ENCODE data around the gene YLPM1. TPM values are rescaled to one million over a fixed set of nuclear protein-coding genes. Genes with fewer than 3 reads are reported as not detected.

Gene YLPM1
- total RNA-seq, 1 experiment from 2014 or later = 91.2 TPM

DNA sequence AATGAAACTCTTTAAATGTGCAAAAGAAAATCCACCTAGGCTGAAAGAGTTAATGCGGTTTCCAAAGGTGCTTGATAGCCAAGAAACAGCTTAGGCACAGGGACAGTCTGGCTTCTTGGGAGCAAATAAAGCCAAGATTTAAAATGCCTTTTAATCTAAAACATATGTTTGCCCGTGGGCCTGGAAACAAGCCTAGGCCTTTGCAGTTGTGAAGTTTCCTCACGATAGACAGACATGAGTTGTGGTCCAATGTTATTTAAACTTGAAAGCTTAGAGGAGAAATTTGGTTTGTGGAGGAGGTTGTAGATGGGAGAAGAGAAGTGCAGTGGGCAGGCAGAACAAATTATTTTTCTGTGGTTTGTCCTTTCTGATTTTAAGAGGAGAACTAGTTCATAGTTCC, 83.1 kb downstream of the YLPM1 start:
- POLR2A ChIA-PET (ENCODE audit: low non-redundant PET) = no interaction called here
- TF ChIP-seq EZH2 (IDR thresholded peaks at IDR 0.05; ENCODE audit: borderline replicate concordance, low read depth, low read length, poor library complexity, severe bottlenecking) (no peak), CTCF (conservative IDR thresholded peaks at IDR 0.05; ENCODE audit: low read depth, low read length) (no peak)
- Histone ChIP-seq H3K9me3 (ENCODE audit: low read depth, low read length, poor library complexity, severe bottlenecking) (no peaks in the 10 kb centered on the region), H3K27me3 (replicated peaks; ENCODE audit: insufficient read depth, low read depth, low read length, poor library complexity) (no peaks in the 10 kb centered on the region), H3K4me1 (ENCODE audit: insufficient read depth, low read length, poor library complexity, severe bottlenecking) (no peaks in the 10 kb centered on the region), H3K4me3 (ENCODE audit: low read depth, low read length, poor library complexity, severe bottlenecking) (no peak overlapping the region), H3K36me3 (ENCODE audit: insufficient read depth, low read length, poor library complexity, severe bottlenecking) (no peaks in the 10 kb centered on the region), H3K27ac (ENCODE audit: low read depth, low read length, poor library complexity, severe bottlenecking) (no peak overlapping the region)
- peak; percentile 35 for DNase-seq (ENCODE audit: low spot score)
- no TSS peak for BruUV-seq (replicated peaks)
- intact Hi-C loops (cut with micrococcal nuclease; ENCODE audit: unreplicated experiment) = loop anchor here (10.0 kb wide), 1 partner anchor 241 kb away; no protein-coding TSS in a partner anchor
- CTCF ChIA-PET = no interaction called here

DNA sequence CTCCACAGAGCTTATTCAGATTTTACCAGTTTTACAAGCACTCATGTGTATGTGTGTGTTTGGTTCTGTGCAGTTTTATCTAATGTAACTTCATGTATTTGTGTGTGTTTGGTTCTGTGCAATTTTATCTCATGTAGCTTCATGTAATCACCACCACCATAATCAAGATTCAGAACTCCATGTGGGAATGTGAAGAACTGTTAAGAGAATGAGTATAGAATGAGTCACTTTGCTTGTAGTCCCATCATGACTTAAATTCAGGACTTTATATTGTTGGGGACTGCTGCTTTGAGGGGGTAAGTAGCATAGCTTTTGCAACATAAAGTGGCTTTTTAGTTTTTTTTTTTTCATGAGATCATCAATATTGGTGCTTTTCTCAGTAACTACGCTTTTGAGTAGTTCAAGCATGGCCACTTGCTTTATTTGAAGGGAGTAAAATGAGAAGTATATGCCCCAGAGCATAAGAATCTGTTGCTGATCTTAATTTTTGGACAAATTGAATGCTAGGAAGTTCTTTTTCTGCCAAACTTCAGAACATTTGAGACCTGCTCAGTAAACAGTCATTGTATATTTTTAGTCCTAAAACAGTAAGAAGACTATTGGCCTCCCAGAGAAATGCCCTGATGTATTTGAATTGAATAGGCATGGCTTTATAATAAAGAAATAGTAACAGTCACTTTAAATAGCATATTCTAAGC, 84.0 kb downstream of the YLPM1 start:
- ChIA-PET CTCF (interaction anchor here (0.7 kb wide), 1 partner anchor 25 kb away, joined by 3 read pairs; no protein-coding TSS in a partner anchor), POLR2A (ENCODE audit: low non-redundant PET) (no interaction called here)
- no peak overlapping the region for H3K27ac ChIP-seq (ENCODE audit: low read depth, low read length, poor library complexity, severe bottlenecking)
- H3K27me3 ChIP-seq (replicated peaks; ENCODE audit: insufficient read depth, low read depth, low read length, poor library complexity) = no peaks in the 10 kb centered on the region
- no peaks in the 10 kb centered on the region for H3K9me3 ChIP-seq (ENCODE audit: low read depth, low read length, poor library complexity, severe bottlenecking)
- DNase-seq (ENCODE audit: low spot score) = no peak
- no TSS peak for BruUV-seq (replicated peaks)
- H3K36me3 ChIP-seq (ENCODE audit: insufficient read depth, low read length, poor library complexity, severe bottlenecking) = no peaks in the 10 kb centered on the region
- TF ChIP-seq EZH2 (IDR thresholded peaks at IDR 0.05; ENCODE audit: borderline replicate concordance, low read depth, low read length, poor library complexity, severe bottlenecking) (no peak), CTCF (conservative IDR thresholded peaks at IDR 0.05; ENCODE audit: low read depth, low read length) (no peak)
- no peak overlapping the region for H3K4me3 ChIP-seq (ENCODE audit: low read depth, low read length, poor library complexity, severe bottlenecking)
- no peaks in the 10 kb centered on the region for H3K4me1 ChIP-seq (ENCODE audit: insufficient read depth, low read length, poor library complexity, severe bottlenecking)
- intact Hi-C loops (cut with micrococcal nuclease; ENCODE audit: unreplicated experiment) = loop anchor here (10.0 kb wide), 1 partner anchor 242 kb away; no protein-coding TSS in a partner anchor

DNA sequence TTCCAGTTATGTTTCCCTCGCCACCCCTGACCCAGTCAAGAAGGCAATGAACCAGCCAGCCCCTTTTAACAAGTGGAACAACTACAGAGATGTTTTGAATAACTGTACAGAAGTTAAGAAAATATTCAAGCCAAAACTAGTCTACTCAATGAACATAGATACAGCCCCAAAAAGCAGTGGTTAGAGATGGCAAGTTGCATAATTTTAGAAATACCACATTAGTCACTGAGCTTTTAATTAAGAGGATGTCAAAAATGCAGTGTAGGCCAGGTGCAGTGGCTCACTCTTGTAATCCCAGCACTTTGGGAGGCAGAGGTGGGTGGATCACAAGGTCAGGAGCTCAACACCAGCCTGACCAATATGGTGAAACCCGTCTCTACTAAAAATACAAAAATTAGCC, 85.7 kb downstream of the YLPM1 start:
- no TSS peak for BruUV-seq (replicated peaks)
- Histone ChIP-seq H3K27me3 (replicated peaks; ENCODE audit: insufficient read depth, low read depth, low read length, poor library complexity) (no peaks in the 10 kb centered on the region), H3K9me3 (ENCODE audit: low read depth, low read length, poor library complexity, severe bottlenecking) (no peaks in the 10 kb centered on the region), H3K27ac (ENCODE audit: low read depth, low read length, poor library complexity, severe bottlenecking) (no peak overlapping the region), H3K36me3 (ENCODE audit: insufficient read depth, low read length, poor library complexity, severe bottlenecking) (no peaks in the 10 kb centered on the region), H3K4me1 (ENCODE audit: insufficient read depth, low read length, poor library complexity, severe bottlenecking) (no peaks in the 10 kb centered on the region), H3K4me3 (ENCODE audit: low read depth, low read length, poor library complexity, severe bottlenecking) (no peak overlapping the region)
- ChIA-PET CTCF (interaction anchor here (2.0 kb wide), 1 partner anchor 12 kb away, joined by 8 read pairs; no protein-coding TSS in a partner anchor), POLR2A (ENCODE audit: low non-redundant PET) (no interaction called here)
- TF ChIP-seq EZH2 (IDR thresholded peaks at IDR 0.05; ENCODE audit: borderline replicate concordance, low read depth, low read length, poor library complexity, severe bottlenecking) (no peak), CTCF (conservative IDR thresholded peaks at IDR 0.05; ENCODE audit: low read depth, low read length) (no peak)
- intact Hi-C loops (cut with micrococcal nuclease; ENCODE audit: unreplicated experiment) = loop anchor here (10.0 kb wide), 1 partner anchor 244 kb away; no protein-coding TSS in a partner anchor
- no peak for DNase-seq (ENCODE audit: low spot score)

Data from A673 (cell line).